Heart left ventricle (tissue), 16 donors: ENCODE data around the gene FAM187B. TPM values are rescaled to one million over a fixed set of nuclear protein-coding genes. Genes with fewer than 3 reads are reported as not detected.
"Not testable (repeated sequence)": the region's sequence is repeated elsewhere in the genome, so short reads cannot be mapped to it uniquely, and the experiment has no call there.

ENCODE experiments used
- ATAC-seq, 4 donors: fragments of 200-7000 bp; cut with Tn5 transposase; one replicate each; pipeline ENCODE4 v1.9.1; 2020 to 2022; ENCODE audit warnings: moderate library complexity in 4 of 4, mild to moderate bottlenecking in 3 of 4, moderate number of reproducible peaks in 1 of 4
- DNase-seq, 5 donors: peaks; one replicate each; pipeline ENCODE4 v3.0.0-alpha.2; 2020
- H3K27ac ChIP-seq, 12 donors: fragments of 200-600 bp; sonication (generic) in 4 of 12; one replicate each; pipeline versions ENCODE4 v1.5.0 to v1.8.0; 2016 to 2022; ENCODE audit warnings: mild to moderate bottlenecking in 2 of 12
- H3K27me3 ChIP-seq, 9 donors: fragments of 200-600 bp; sonication (generic) in 2 of 9; one replicate each; pipeline versions ENCODE4 v1.5.1 to v1.8.0; 2016 to 2022; ENCODE audit warnings: mild to moderate bottlenecking in 3 of 9
- H3K36me3 ChIP-seq, 9 donors: fragments of 200-600 bp; sonication (generic) in 2 of 9; one replicate each; pipeline versions ENCODE4 v1.5.0 to v1.8.0; 2018 to 2022; ENCODE audit warnings: mild to moderate bottlenecking in 2 of 9
- H3K4me1 ChIP-seq, 12 donors: fragments of 200-600 bp; sonication (generic) in 4 of 12; one replicate each; pipeline versions ENCODE4 v1.5.0 to v1.8.0; 2016 to 2022; ENCODE audit warnings: mild to moderate bottlenecking in 3 of 12
- H3K4me3 ChIP-seq, 12 donors: fragments of 200-600 bp; sonication (generic) in 4 of 12; one replicate each; pipeline versions ENCODE4 v1.5.0 to v1.8.0; 2017 to 2022; ENCODE audit warnings: mild to moderate bottlenecking in 9 of 12, moderate library complexity in 4 of 12
- H3K9me3 ChIP-seq, 12 donors: fragments of 200-600 bp; sonication (generic) in 4 of 12; one replicate each; pipeline versions ENCODE4 v1.5.0 to v1.8.0; 2016 to 2022; ENCODE audit warnings: mild to moderate bottlenecking in 1 of 12
- CTCF ChIP-seq, 12 donors: fragments of 200-600 bp; sonication (generic) in 4 of 12; IDR thresholded peaks; one replicate each; pipeline versions ENCODE4 v1.5.0 to v1.8.0; 2018 to 2022; ENCODE audit warnings: antibody characterized with exemption in 12 of 12, mild to moderate bottlenecking in 5 of 12
- POLR2A ChIP-seq, 2 donors: fragments of 450-650 bp; IDR thresholded peaks; one replicate each; pipeline ENCODE4 v1.6.1; 2017; ENCODE audit warnings: antibody characterized with exemption in 2 of 2, mild to moderate bottlenecking in 2 of 2, moderate library complexity in 2 of 2
- WGBS, 4 donors: extraction: QIAGEN DNeasy Blood & Tissue Kit in 2 of 4; methylation state at CpG; one replicate each; pipeline versions ENCODE4 v1.1.5 to v1.1.7; 2013 to 2018; 5-methylcytosine and 5-hydroxymethylcytosine counted together
- intact Hi-C, 10 donors: fragments of 100-400 bp; cut with DNase I; formaldehyde crosslinking; loops; one replicate each; pipeline versions ENCODE4 v1.11.1 to v1.14.2; 2022
- polyA plus RNA-seq, 2 donors: library from polyadenylated mRNA; stranded (reverse); fragments of 200-250 nt; gene quantifications; one replicate each; pipeline ENCODE4 v1.2.3, GENCODE V29; 2013
- total RNA-seq, 9 donors: library from RNA; depleted of rRNA in 2 of 9; stranded (reverse); fragments of >200 nt in 2 of 9; fragmentation: NEBNext Ultra II Directional in 3 of 9; extraction: Animal tissue kit (Norgen Biotek cat#: 25700) in 3 of 9; gene quantifications; one replicate each; pipeline versions ENCODE4 v1.1.0 to v1.2.4, GENCODE V29; 2016 to 2023
- donor health status: ischemic (EF 13 %, LVEDD 7.1; RV severe dilation, severe dysfunction).
- donor health status: healthy with polysubstance abuse.
- donor health status: DM: no; HTN: yes; CAD: no.
- donor health status: DM: no; HTN: no; CAD: no.
- donor health status: ischemic (EF 25% LVEDD 6.9; RV normal size, moderate dysfunction).
- donor health status: ischemic (EF 25% LVEDD 5.7; RV mildly dilated, moderate dysfunction).
- donor health status: healthy.
- donor health status: DM: yes; HTN: yes; CAD: no.
- donor health status: ischemic (EF 35%, LVEDD 5.7; RV mildly dilated, moderate dysfunction).
- donor health status: nonischemic (EF 11% LVEDD 7.7; RV severe dilation, severe dysfunction).
- donor health status: DM: yes; HTN: yes; CAD: no.
- donor health status: PGD.
- donor health status: ischemic (EF 29% LVEDD 5.4; RV normal size, mild dysfunction).
- donor health status: nonischemic (EF 23%, LVEDD 6.1; RV moderate dilation, normal function).

The FAM187B gene
- total and polyA plus RNA-seq, 11 donors: 0.06 TPM; not detected in 10

- H3K4me1 ChIP-seq: peaks cover 0 to 15% (median 0%) of the 10 kb centered on the region in 12 donors
- no peak for DNase-seq
- peaks cover 0 to 22% (median 5%) of the 10 kb centered on the region in 12 donors for H3K9me3 ChIP-seq
- intact Hi-C loops: loop anchor here in 1 of 10 donors (10.0 kb wide), 1 partner anchor 86 kb away; the partner anchor contains the start of gene FXYD5
- ATAC-seq: no peak
- no peak for TF ChIP-seq POLR2A (IDR thresholded peaks at IDR 0.05)
- no peak for TF ChIP-seq CTCF (IDR thresholded peaks at IDR 0.05)
- no peak overlapping the region for H3K4me3 ChIP-seq
- H3K27me3 ChIP-seq: no peaks in the 10 kb centered on the region
- no peaks in the 10 kb centered on the region for H3K36me3 ChIP-seq
- peak overlapping the region in 1 of 12 donors; percentile 64 for H3K27ac ChIP-seq
- WGBS, 4 donors: 88 to 95% (median 93%) methylated on average over 1 of the region's 1 CpG
These were observed 11.8 kb upstream of the FAM187B start for GRCh38 chr19:35240327-35240726.

DNA sequence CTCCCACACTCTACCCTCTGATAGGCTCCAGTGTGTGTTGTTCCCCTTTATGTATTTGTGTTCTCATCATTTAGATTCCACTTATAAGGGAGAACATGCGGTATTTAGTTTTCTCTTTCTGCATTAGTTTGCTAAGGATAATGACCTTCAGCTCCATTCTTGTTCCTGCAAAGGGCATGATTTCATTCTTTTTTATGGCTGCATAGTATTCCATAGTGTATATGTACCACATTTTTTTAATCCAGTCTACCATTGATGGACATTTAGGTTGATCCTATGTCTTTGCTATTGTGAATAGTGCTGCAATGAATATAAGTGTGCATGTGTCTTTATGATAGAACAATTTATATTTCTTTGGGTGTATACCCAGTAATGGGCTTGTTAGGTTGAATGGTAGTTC lies 11.1 kb upstream of the FAM187B start:
- ATAC-seq, DNase-seq, H3K4me3 ChIP-seq, intact Hi-C loops, H3K27me3 ChIP-seq, H3K36me3 ChIP-seq: not testable (repeated sequence)
- peaks cover 0 to 22% (median 5%) of the 10 kb centered on the region in 12 donors for H3K9me3 ChIP-seq
- peaks cover 0 to 15% (median 0%) of the 10 kb centered on the region in 12 donors for H3K4me1 ChIP-seq
- peak overlapping the region in 1 of 12 donors; percentile 64 for H3K27ac ChIP-seq
- 88 to 97% (median 91%) methylated on average over 1 of the region's 1 CpG for WGBS, 4 donors

DNA sequence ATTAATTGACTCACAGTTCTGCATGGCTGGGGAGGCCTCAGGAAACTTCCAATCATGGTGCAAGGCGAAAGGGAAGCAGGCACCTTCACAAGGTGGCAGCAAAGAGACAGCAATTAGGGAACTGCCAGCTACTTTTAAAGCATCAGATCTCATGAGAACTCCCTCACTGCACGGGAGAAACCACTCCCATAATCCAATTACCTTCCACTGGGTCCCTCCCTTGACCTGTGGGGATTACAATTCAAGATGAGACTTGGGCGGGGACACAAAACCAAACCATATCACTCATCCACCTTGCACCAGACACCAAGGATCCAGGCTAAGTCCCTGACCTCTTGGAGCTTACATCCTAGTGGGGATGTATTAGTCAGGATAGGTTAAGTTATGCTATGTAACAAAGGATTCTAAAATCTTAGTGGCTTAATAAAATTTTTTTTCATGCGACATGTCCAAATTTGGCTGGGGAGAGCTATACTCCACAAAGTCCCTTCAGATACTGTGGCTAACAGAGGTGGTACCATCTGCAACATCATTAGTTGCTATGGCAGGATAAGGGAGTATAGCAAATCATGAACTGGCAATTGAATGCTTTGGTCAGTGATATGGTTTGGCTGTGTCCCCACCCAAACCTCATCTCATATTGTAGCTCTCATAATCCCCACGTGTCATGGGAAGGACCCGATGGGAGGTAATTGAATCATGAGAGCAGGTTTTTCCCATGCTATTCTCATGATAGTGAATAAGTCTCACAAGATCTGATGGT lies 8.3 kb upstream of the FAM187B start:
- DNase-seq: no peak
- Histone ChIP-seq H3K27me3 (no peaks in the 10 kb centered on the region), H3K9me3 (peaks cover 0 to 14% (median 5%) of the 10 kb centered on the region in 12 donors), H3K27ac (no peak overlapping the region), H3K4me3 (no peak overlapping the region), H3K36me3 (no peaks in the 10 kb centered on the region), H3K4me1 (peaks cover 0 to 15% (median 0%) of the 10 kb centered on the region in 12 donors)
- intact Hi-C loops: no loop called here
- ATAC-seq: no peak
- 75 to 85% (median 76%) methylated on average over 6 of the region's 6 CpGs for WGBS, 4 donors
- no peak for TF ChIP-seq POLR2A (IDR thresholded peaks at IDR 0.05)
- peak in 3 of 12 donors; percentile 9 to 22 (median 11) for TF ChIP-seq CTCF (IDR thresholded peaks at IDR 0.05)

- H3K27ac ChIP-seq: no peak overlapping the region
- no peaks in the 10 kb centered on the region for H3K4me1 ChIP-seq
- ATAC-seq: no peak
- intact Hi-C loops: no loop called here
- no peaks in the 10 kb centered on the region for H3K36me3 ChIP-seq
- no peak for TF ChIP-seq CTCF (IDR thresholded peaks at IDR 0.05)
- TF ChIP-seq POLR2A (IDR thresholded peaks at IDR 0.05): no peak
- WGBS, 4 donors: 68 to 84% (median 75%) methylated on average over 5 of the region's 5 CpGs
- H3K27me3 ChIP-seq: no peaks in the 10 kb centered on the region
- peaks cover 0 to 2% (median 0%) of the 10 kb centered on the region in 12 donors for H3K9me3 ChIP-seq
- no peak overlapping the region for H3K4me3 ChIP-seq
- DNase-seq: no peak
These were observed 4.4 kb upstream of the FAM187B start for GRCh38 chr19:35232912-35233311.
